Skin of body (tissue), 2 donors: Measurements from ENCODE around the gene NIM1K. TPM values are rescaled to one million over a fixed set of nuclear protein-coding genes. Genes with fewer than 3 reads are reported as not detected.
"Not testable (repeated sequence)": the region's sequence is repeated elsewhere in the genome, so short reads cannot be mapped to it uniquely, and the experiment has no call there.

Experiments
- DNase-seq: peaks from one replicate; lab custom pipeline; 2025; lab: John Stamatoyannopoulos, UW
- total RNA-seq: library from RNA; depleted of rRNA; stranded (reverse); fragments of >200 nt; gene quantifications from one replicate; pipeline ENCODE4 v1.2.3, GENCODE V29; 2014

Gene NIM1K
- total RNA-seq = 0.10 TPM

- no peak for DNase-seq
Observed at GRCh38 chr5:43191740-43192557, at the start of gene NIM1K. TSS of gene NIM1K (plus strand) at chr5:43192225. CDS start at chr5:43245776, 53,551 bp downstream.

GRCh38 chr5:43145071-43145470, 47.0 kb upstream of the NIM1K start:
- no peak for DNase-seq

- DNase-seq = no peak
Observed at GRCh38 chr5:43146958-43147357, 45.1 kb upstream of the NIM1K start.

GRCh38 chr5:43148417-43148816, 43.6 kb upstream of the NIM1K start:
- DNase-seq = no peak

- DNase-seq = no peak
Observed at GRCh38 chr5:43149231-43149630, 42.8 kb upstream of the NIM1K start.

- DNase-seq = no peak
Observed at GRCh38 chr5:43150075-43150474, 42.0 kb upstream of the NIM1K start.

GRCh38 chr5:43150748-43151147, 41.3 kb upstream of the NIM1K start:
- no peak for DNase-seq

GRCh38 chr5:43152946-43153345, 39.1 kb upstream of the NIM1K start:
- DNase-seq = no peak

GRCh38 chr5:43154469-43154868, 37.6 kb upstream of the NIM1K start:
- DNase-seq = no peak

GRCh38 chr5:43155394-43156096, 36.5 kb upstream of the NIM1K start:
- DNase-seq = no peak

- DNase-seq = no peak
Observed at GRCh38 chr5:43156388-43156787, 35.6 kb upstream of the NIM1K start.

GRCh38 chr5:43157068-43157467, 35.0 kb upstream of the NIM1K start:
- no peak for DNase-seq

- no peak for DNase-seq
Observed at GRCh38 chr5:43161244-43161643, 30.8 kb upstream of the NIM1K start.

GRCh38 chr5:43164801-43165200, 27.2 kb upstream of the NIM1K start:
- DNase-seq = not testable (repeated sequence)

GRCh38 chr5:43165323-43165722, 26.7 kb upstream of the NIM1K start:
- DNase-seq = no peak

- DNase-seq = no peak
Observed at GRCh38 chr5:43168175-43168574, 23.9 kb upstream of the NIM1K start.

GRCh38 chr5:43171451-43171850, 20.6 kb upstream of the NIM1K start:
- no peak for DNase-seq

- no peak for DNase-seq
Observed at GRCh38 chr5:43171926-43172325, 20.1 kb upstream of the NIM1K start.

GRCh38 chr5:43172779-43173178, 19.2 kb upstream of the NIM1K start:
- DNase-seq = no peak

GRCh38 chr5:43174586-43174985, 17.4 kb upstream of the NIM1K start:
- DNase-seq = no peak

- no peak for DNase-seq
Observed at GRCh38 chr5:43179836-43180235, 12.2 kb upstream of the NIM1K start.

- no peak for DNase-seq
Observed at GRCh38 chr5:43182421-43182820, 9.6 kb upstream of the NIM1K start.

- DNase-seq = not testable (repeated sequence)
Observed at GRCh38 chr5:43183101-43183500, 8.9 kb upstream of the NIM1K start.
